ENCODE results near the gene NUFIP1.
"Not testable (repeated sequence)": the region's sequence is repeated elsewhere in the genome, so short reads cannot be mapped to it uniquely, and the experiment has no call there.

The NUFIP1 gene

GRCh38 chr13:44989071-44989889 is at the start of gene NUFIP1, which contains the start of gene GPALPP1:
Gene NUFIP1 (minus strand): TSS chr13:44989471. CDS start chr13:44989436, 35 bp downstream.
Gene GPALPP1 (plus strand): TSS chr13:44989538. CDS start chr13:44989655, 117 bp downstream.
- DNase-seq, result peak; percentile 88

GRCh38 chr13:45036206-45036605 is 46.9 kb upstream of the NUFIP1 start:
- DNase-seq, result no peak

GRCh38 chr13:45034342-45034741 is 45.1 kb upstream of the NUFIP1 start:
- DNase-seq, result no peak

DNA sequence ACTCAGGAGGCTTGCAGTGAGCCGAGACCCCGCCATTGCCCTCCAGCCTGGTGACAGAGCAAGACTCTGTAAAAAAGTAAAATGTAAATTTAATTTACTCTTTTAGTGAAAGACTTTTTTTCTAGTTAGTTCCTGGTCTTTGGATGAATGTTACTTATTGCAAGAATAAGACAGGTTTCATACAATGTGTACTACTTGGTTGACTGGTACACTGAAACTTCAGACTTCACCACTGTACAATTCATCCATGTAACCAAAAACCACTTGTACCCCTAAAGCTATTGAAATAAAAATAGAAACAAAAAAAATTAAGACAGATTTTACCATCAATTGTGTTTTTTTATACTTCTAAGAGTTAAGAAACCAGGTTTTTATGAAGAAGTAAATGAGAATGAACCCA is 35.6 kb upstream of the NUFIP1 start:
- no peak for DNase-seq

DNA sequence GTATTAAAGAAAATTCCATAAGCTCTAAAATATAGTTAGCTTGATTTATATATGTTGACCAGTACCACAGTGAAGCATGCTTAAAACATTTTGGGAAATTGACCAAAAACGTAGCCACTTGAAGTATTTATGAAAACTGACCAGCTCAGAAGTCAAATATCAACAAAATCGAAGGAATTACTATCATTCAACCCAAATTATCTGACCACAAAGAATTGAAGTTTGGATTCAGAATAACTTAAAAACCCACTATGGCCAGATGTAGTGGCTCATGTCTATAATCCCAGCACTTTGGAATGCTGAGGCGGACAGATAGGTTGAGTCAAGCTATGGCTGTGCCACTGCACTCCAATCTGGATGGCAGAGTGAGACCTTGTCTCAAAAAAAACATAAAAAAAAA is 32.0 kb upstream of the NUFIP1 start:
- no peak for DNase-seq

GRCh38 chr13:45019981-45020380 is 30.7 kb upstream of the NUFIP1 start:
- not testable (repeated sequence) for DNase-seq

GRCh38 chr13:45016792-45017425 is 27.6 kb upstream of the NUFIP1 start:
- no peak for DNase-seq

GRCh38 chr13:45015300-45015699 is 26.0 kb upstream of the NUFIP1 start:
- DNase-seq, result no peak

GRCh38 chr13:45011198-45011597 is 21.9 kb upstream of the NUFIP1 start:
- no peak for DNase-seq

DNA sequence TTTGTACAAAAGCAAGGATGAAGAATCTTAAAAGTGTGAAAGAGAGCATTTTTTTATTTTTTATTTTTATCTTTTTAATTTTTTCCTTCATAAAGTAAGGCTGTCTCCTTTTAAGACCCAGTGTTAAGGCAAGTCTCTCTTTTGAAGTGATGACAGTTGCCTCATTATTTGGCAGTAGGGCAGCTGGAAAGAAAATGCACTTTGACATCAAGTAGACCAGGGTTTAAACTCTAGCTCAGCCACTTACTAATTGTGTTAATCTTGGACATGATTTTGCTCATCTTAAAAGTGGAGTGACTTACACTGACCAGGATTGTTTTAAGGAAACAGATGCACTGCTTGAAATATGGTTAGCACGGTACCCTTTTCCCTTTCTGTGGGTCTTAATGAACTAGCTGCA is 18.6 kb upstream of the NUFIP1 start:
- DNase-seq, result no peak

GRCh38 chr13:45007225-45007624 is 18.0 kb upstream of the NUFIP1 start:
- DNase-seq, result no peak

- no peak for DNase-seq
Observed at GRCh38 chr13:45004096-45004495, 14.8 kb upstream of the NUFIP1 start.

DNA sequence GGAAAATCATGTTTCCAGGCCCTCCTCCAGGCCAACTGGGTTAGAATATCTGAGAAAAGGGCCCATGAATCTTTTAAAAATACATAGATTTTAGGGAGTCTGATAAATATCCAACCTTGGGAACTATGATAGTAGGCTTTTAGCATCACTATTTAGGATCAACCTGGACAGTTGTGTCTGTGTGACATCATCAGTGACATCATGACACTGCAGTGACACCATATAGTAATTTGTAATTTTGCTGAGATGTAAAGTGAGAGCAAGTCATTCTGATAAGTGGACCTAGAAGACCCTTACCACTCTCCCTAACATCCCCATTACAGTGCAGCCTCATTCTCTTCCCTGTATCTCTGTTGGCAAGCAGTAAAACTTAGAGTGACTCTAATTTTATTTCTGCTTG is 14.1 kb upstream of the NUFIP1 start:
- no peak for DNase-seq

GRCh38 chr13:44989941-44990340 is 670 bp upstream of the NUFIP1 start:
- DNase-seq, result no peak

DNA sequence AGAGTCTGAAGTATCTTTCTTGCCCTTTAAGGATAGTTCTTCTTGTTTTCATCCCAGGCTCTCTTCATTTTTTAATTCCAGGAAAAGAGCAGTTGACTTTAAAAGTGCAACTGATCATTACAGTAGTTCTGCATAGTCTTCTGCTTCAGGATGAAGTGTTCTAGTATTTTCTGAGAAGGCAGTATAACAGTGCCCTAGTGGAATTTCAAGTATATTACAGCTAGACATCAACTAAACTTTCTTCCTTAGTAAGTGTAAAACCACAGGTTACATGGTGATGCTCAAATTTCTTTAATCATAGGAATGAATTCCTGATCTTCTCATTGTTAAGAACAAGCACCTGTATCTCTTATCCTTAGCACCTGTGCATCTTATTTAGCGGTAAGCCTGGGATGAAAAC is 10.9 kb downstream of the NUFIP1 start:
- no peak for DNase-seq

DNA sequence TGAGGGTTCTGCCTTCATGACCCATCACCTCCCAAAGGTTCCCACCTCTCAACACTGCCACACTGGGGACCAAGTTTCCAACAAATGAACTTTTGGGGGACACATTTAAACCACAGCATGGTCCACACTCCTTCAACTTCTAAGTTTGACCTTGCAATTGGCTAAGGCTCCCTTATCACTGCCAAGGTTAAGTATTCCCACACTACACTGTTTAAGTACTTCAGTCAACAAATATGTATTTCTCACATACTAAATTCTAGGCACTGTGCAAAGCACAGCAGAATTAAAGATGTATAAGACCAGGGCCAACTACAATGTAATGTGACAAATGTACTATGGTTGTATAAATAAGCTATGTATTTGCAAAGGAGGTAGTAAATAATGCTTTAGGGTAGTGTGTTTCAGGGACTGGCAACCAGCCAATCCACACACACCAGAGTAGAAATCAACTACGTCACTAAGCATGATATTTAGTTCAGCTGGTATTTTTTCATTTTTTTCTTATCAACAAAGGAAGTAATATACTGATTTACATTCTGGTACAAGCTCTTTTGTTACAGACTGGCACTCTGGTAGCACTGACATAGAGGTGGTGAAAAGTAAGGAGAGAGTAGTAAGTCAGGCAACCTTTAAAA is 12.2 kb downstream of the NUFIP1 start:
- DNase-seq, result no peak

DNA sequence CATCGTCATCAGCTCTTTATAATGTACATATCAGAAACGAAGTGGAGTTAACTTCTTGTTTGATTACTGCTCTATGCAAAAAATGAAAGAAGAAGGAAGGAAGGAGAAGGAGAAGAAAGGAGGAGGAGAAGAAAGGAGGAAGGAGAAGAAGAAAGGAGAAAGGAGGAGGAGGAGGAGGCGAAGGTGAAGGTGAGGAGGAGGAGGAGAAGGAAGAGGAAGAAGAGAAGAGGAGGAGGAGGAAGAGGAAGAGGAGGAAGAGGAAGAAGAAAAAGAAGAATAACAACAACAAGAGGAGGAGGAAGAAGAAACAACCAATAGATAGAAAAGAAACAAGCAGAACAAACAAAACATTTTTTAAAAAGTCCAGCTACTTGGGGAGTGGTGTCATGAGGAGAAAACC is 13.1 kb downstream of the NUFIP1 start:
- DNase-seq, result no peak

- no peak for DNase-seq
Observed at GRCh38 chr13:44974056-44974793, 15.0 kb downstream of the NUFIP1 start.

DNA sequence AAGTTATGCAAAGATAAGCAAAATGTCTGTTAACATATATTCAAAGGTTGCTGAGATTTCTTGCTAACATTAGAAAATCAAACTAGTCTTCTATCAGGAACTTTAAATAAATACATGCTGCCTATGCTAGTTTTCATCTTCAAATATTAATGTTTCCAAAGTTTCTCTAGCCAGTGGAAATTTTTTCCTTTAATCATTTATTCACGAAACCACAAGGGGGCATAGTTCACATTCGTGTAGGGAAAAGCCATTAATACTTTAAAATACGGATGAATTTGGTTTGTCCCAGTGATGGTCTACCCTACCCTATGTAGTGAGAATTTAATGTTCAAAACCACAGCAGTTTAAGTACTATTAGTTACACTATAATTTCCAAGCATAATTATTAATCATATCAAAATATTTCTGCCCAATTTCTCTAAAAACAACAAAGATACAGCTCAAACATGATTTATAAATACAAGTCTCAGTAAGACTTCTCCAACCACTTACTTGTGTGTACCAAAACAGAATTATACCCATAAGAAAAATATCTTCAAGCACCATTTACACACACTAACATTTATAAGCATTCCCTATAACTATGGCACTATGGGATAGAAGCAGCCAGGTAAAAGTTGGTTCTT is 16.2 kb downstream of the NUFIP1 start:
- DNase-seq, result no peak

- DNase-seq, result no peak
Observed at GRCh38 chr13:44971656-44972595, 17.3 kb downstream of the NUFIP1 start.
